DMS79 (cell line): ENCODE data around the gene COL5A1.

Source experiments
- DNase-seq: peaks from one replicate; lab custom pipeline; 2025; lab: John Stamatoyannopoulos, UW

Gene COL5A1

DNA sequence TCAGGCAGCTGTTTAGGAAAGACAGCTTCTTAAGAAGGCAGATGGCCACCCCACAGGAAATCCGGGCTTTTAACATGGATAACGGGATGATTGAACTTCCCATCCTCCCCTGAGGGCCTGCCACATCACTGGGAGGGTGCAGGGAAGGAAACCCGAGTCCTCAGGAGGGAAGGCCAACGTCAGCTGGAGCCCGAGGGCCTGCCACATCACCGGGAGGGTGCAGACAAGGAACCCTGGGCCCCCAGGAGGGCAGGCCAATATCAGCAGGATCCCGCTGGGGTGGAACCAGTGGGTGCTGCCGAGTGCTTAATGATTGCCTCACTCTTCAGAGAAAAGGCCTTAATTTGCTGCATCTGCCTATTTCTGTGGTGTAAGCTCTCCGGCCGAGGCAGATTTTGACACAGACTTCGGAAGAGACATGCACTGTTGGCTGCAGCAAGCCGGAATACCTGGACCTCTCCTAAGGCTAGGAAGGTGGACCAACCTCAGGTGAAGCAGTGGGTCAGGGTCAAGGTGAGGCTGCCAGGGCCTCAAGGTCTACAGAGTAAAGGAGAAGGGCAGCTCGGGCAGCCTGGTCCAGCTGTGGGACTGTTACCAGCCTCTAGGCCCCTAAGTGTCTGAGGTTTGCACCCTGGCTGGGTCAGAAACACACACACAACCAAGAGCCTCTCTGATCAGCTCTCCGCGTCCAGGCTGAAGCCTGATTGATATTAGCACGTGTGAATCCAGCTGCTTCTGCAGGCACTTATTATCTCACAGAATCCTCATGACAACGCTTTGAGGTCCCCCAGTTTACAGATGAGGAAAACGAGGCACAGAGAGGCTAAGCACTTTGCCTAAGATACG, 14.8 kb upstream of the COL5A1 start:
- DNase-seq: no peak

GRCh38 chr9:134627417-134628353, 13.9 kb upstream of the COL5A1 start:
- DNase-seq: no peak

DNA sequence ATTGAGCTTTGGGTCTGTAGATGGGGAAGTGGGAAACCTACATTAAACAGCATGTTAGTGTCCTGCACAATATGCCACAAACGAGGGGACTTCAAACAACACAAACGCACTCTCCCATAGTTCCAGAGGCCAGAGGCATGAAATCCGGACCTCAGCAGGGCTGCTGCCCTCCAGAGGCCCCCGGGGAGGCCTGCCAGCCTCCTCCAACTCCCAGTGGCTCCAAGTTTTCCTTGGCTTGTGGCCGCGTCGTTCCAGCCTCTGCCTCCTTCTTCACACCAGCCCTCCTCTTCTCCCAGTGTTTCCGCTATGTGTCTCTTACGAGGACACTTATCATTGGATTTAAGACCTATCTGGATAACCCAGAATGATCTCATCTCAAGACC, 13.3 kb upstream of the COL5A1 start:
- no peak for DNase-seq

DNA sequence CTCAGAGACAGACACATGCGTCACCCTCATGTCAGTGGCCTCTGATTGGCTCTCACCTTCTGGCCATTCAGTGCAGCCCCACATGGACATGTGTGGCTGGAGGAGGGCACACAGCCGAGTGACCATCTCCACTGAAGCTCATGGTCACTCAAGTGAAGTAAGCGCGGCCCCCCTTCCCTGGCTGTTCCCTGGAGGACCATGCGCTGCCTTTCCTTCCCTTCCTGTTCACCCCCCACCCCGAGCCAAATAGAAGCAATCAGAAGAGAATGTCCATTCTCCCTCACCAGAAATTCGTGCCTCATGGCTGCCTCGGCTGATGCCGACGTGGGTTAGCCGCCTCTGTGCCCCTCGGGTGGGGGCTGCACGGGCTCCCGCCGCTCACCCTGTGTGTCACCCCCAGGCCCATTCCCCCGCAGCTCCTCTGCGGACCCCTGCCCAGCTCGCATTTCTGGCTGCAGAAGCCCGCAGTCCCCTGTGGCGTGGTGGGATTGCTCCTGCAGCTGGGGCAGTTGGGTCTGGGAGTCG, 12.5 kb upstream of the COL5A1 start:
- DNase-seq: no peak

DNA sequence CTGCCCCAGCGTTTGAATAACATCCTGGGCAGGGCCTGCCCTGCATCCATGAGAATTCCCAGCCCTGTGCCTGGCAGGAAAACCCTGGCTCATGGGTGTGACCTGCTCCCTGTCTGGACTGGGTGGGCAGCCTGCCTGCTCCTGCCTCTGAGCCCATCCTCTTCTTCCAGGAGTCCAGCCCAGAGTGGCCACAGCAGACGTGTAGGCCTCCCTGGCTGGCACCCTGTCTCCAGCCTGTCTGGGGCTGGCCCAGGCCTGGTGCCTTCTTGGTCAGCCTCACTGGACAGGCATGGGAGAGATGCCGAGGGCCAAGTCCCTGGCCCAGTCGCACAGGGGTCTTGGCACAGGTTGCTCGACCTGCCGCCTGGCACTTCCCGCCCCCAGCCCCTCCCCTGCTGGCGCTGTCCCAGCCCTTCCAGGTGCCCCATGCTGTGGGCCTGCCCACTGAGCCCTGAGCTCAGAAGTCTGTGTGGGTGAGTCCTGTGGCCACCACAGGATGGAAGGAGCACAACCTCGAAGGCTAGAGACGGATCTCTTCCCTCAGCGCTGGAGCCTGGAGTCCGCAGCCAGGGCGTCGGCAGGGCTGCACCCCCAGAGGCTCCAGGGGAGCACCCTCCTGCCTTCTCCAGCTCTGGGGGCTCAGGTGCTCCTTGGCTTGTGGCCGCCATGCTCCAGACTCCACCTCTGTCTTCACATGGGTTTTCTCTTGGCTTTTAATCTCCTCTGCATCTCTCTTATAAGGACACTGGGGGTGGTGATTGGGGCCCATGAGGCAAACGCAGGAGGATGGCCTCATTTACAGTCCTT, 11.8 kb upstream of the COL5A1 start:
- DNase-seq: no peak

- no peak for DNase-seq
These were observed 11.2 kb upstream of the COL5A1 start for GRCh38 chr9:134630393-134630790.

GRCh38 chr9:134630861-134631260, 10.7 kb upstream of the COL5A1 start:
- no peak for DNase-seq

DNA sequence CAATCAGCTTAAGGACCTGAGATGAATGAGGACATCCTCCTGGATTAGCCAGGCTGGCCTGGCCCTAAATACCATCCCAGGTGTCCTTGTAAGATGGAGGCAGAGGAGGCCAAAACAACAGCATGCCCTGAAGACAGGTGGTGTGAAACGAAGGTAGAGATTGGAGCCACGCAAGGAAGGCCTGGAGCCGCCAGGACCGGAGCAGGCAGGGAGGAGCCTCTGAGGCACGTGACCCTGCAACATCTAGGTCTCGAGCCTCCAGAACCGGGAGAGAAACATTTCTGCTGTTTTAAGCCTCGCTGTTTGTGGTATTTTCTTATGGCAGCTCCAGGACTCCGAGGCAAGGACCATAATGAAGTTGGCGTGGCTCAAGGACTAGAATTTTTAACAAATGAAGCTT, 9.7 kb upstream of the COL5A1 start:
- no peak for DNase-seq

- DNase-seq: no peak
These were observed 9.3 kb upstream of the COL5A1 start for GRCh38 chr9:134632329-134632728.

DNA sequence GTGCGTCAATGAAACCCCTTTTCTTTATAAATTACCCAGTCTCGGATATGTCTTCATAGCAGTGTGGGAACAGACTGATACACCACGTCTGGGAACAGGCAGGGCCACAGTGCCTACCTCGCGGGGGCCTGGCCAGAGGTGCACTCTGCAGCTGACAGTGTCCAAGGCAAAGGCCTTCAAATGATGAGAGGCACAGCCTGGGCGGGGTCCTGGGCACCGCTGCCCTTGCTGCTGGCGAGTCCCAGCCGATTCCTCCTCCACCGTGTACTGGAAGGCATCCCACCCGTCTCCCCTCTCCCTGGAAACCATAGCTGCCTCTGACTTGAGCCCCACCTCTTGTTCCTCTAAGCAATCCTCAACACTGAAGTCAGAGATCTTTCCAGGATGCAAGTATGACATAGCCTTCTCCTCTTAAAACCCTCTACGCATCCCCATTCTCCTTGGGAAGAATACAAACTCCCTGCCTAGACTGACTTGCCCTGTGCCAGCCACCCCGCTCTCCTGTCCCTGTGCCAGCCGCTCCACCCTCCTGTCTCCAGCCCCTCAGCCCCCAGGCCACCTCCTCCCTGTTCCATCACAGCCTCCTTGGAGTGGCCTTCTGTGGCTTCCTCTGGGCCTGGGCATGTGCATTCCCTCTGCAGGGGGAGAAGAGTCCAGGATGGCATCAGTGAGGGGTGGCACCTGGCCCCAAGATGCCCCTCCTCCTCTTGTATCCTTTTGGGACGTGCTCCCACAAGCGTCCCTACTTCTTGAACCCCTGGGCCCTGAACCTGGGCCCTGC, 8.1 kb upstream of the COL5A1 start:
- DNase-seq: no peak

DNA sequence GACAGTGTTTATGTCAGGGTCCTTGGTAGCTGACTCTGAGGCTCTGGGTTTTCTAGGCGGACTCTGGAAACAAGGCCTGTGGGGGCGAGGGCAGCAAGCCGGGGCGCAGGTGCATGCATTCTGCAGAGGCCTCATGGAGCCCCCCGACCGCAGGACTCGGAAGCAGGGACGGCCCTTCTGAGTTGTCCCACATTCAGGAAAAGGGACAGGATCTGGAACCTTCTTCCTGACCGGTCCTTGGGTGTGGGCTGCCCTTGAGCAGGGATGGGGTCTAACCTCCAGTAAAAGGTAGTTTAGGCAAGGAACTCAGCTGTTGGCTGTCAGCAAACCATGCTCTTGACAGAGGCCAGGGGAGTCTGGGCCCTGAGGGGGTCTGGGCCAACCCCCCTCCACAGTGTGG, 7.4 kb upstream of the COL5A1 start:
- DNase-seq: no peak

DNA sequence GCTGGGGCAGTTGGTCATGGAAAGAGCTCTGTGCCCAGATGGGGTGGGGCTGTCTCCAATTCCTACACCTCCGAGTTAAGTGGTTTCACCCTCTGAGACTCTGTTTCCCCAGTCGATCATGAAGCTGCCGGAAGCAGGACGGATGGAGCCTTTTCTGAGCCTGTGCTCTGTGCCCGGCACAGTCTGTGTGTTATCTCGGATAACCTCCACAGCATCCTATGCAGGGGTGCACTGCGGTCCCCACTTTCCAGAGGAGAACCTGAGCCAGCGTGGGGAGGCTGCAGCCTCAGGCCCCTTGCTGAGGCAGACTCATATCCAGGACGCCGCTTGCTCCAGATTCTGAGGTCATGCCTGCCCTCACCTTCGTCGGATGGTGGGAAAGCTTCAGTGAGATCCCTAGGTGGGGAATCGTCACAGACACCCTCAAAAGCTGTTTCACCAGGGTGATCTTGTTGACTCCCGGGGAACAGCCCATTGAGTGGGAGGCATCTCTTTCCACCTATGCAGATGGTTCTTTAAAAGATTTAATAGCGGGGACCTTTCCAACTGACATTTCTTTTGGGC, 6.9 kb upstream of the COL5A1 start:
- no peak for DNase-seq

DNA sequence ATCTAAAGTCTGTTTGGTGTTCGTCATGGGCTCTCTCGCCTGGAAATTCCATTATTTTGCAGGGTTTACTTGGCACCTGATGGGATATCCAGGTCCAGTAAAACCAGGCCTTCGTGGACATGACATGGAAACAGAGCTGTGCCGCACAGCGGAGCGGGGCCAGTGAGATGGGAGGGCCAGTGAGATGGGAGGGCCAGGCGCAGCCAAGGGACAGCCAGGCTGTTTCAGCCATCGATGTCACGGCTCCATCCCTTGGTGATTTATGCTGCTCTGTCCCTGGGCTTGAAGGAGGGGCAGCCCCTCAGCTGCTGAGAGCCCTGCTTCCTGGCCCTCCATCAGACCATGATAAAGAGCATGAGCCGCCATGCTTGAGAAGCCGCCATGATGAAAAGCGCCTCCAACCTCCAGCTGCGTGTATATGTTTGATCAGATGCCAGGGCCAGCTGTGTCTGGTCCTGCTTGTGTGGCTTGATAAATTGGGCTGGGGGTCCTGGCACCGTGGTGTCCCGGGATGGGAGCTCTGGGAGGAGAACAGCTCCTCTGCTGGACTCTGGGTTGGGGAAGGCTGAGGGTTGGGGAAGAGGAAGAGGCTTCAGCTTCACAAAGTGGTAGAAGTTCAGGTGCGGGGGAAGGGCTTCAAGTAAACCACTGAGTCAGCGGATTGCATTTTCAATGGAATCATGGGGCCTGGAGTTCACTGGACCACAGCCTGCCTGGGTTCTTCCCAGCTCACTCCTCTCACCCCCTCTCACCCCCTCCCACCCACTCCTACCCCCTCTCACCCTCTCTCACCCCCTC, 6.1 kb upstream of the COL5A1 start:
- DNase-seq: no peak

GRCh38 chr9:134636149-134636507, 5.5 kb upstream of the COL5A1 start:
- DNase-seq: no peak

DNA sequence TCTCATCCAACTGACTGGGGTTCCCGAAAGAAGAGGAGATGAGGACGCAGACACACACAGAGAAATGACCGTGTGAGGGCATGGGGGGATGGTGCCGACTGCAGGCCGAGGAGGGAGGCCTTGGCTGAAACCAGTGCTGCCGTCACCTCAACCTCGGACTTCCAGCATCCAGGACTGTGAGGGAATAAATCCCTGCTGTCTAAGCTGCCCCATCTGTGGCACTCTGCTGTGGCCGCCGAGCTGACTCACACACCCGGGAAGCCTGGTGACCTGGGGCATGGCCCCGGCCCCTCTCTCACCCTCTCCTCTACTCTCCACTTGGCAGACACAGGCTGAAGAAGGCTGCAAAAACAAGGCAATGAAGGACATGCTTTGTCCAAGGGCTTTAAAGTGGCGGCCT, 4.4 kb upstream of the COL5A1 start:
- no peak for DNase-seq

DNA sequence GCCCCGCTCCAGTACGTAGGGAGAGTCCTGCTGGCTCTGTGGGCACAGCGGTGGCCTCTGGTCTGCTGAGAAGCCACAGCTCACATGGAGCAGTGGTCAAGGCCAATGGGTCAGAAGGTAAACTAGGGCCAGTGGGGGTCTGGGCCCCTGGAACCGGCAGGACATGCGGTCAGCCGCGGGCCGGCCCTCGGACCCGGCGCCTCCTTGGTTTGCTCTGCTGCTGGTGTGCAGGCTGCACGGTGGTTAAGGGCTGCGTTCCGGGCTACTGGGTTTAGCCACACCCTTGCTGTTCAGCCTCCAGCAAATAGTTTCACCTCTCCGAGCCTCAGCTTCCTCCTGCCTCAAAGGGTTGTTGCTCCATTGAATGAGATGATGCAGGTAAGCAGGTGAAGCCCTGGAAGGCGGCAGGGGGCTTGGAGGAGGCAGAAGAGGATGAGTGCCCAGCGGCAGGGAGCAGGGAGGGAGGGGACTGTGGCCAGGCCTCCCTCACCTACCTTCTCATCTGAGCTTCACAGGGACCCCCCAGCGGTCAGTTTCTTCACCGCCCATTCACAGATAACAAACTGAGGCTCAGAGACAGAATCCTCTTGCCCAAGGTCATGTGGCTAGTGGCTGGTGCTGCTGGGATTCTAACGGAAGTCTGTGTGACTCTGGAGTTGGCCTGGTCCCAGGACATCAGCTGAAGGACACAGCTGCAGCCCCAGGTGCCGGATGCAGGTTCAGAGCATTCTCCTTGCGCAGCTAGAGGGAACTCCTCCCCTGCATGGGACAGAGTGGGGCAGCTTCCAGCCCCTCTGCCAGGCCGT, 3.7 kb upstream of the COL5A1 start:
- no peak for DNase-seq

DNA sequence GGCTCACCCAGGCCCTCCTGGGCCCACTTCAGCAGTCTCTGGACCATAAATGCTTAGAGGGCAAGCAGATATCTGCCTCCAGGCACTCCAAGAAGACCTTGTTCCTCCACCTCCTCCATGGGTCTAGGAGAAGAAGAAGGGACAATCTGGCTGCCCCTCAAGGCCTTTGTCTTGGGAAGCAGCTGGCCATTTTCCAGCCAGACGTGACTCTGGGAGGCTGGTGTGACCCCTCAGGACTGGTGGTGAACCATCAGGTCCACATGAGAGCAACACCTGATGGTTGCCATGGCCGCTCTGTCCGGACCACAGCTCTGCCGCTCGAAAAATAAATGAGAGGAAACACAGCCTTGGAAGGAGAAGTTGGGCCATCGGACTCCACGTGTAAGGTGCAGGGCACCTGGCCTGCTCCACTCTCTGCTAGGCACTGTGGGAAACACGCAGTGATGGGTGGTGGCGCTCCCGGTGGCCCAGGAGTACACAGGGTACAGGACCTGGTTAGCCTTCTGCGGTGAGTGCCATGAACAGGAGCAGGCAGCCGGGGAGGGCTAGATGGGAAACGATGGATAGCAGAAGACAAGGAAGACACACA, 3.0 kb upstream of the COL5A1 start:
- no peak for DNase-seq

DNA sequence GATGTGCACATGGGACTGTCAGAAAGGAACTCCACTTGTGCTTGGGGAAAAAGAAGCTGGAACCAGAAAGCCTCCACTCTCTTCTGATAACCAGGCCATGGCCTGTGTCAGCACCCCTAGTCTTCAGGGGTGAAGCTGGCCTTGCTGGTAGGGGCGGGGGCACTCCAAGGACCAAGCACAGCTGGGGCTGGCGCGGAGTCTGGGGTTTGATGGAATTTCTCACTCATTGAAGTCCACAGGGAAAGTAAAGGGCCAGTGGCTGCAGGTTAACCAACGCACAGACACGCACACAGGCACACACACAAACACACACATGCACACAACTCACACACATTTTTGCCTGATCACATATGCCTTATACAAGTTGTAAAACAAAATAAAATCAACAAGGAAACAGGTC, 1.6 kb upstream of the COL5A1 start:
- DNase-seq: no peak
